ENCODE data around the gene NOC2L.
"Not testable (repeated sequence)": the region's sequence is repeated elsewhere in the genome, so short reads cannot be mapped to it uniquely, and the experiment has no call there.

NOC2L gene

DNA sequence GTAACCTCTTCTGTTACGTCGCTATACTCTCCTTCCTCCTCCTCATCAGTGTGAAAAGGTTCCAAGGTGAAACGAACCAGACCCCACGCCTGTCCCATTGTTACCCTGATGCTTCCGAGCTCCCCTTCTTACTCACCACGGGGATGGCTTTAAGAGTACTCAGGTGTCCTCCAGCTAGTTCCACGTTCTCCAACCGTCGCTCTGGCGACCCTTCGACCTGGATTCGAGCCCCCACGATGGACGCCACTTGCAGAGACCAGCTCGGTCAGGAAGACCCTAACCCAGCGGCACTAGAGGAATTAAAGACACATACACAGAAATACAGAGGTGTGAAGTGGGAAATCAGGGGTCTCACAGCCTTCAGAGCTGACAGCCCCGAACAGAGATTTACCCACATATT lies 61.1 kb downstream of the NOC2L start:
- DNase-seq = not testable (repeated sequence)

DNA sequence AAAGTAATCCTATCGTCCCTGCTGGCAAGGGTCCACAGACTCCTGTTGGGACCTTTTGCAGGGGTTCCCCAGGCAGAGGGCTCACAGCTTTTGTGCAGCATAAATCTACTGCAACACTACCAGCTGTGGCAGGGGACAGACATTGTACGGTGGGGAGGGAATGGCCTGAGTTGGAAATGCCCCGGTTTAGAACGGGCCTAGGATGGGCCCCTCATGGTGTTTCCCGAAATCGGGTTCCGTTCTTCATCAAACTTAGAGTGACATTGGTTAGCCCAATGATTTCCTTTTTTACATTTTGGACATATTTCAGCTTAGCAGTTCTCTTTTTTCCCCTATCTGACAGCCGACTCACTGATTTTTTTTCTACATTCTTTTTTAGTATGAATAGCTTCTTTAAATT lies 61.8 kb downstream of the NOC2L start:
- no peak for DNase-seq
